Activated gamma-delta T cell treated with Interleukin-2 at 50 U/mL for 16 hours (primary cell): ENCODE measurements around the gene PDXP.

Source experiments
- DNase-seq: peaks from one replicate; pipeline ENCODE4 v3.0.0-alpha.2; 2020

PDXP gene

GRCh38 chr22:37629928-37630327, 28.6 kb upstream of the PDXP start:
- no peak for DNase-seq

- no peak for DNase-seq
These were observed 27.6 kb upstream of the PDXP start for GRCh38 chr22:37630839-37631435.

- DNase-seq: peak; percentile 28
These were observed 26.9 kb upstream of the PDXP start for GRCh38 chr22:37631448-37632173.

DNA sequence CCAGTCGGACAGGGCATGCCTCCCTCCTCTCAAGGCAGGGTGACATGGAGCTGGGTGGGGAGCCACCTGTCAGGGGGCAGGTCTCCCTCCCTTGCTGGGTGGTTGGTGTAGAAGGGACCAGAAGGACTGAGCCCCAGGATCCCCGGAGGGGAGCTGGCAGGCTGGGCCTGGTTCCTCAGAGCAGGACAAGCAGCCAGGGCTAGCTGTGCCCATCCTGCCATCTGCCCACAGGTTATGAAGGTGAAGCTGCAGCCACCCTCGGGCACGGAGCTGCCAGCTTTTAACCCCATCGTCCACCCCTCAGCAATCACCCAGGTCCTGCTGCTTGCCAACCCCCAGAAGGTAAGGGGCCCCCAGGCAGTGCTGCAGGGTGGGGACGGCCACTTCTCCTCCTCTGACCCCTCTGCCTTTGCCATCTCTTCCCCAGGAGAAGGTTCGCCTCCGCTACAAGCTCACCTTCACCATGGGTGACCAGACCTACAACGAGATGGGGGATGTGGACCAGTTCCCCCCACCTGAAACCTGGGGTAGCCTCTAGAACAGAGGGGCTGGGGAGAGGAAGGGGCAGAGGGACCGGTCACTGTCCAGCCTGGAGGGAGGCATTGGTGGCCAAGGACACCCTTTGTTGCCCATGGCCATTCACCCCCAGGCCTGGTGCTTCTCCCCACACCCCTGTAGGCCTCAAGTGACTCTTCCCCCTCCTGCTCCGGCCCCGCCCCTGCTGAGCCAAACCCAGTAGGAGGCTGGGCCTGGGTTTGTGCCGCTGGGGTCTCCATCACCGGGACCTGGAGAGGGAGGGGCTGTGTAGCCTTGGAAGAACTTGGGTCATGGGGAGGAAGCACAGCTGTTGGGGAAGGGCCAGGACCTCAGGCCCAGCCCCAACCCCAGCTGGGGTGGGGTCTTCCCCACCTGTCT, 26.1 kb upstream of the PDXP start:
- no peak for DNase-seq

DNA sequence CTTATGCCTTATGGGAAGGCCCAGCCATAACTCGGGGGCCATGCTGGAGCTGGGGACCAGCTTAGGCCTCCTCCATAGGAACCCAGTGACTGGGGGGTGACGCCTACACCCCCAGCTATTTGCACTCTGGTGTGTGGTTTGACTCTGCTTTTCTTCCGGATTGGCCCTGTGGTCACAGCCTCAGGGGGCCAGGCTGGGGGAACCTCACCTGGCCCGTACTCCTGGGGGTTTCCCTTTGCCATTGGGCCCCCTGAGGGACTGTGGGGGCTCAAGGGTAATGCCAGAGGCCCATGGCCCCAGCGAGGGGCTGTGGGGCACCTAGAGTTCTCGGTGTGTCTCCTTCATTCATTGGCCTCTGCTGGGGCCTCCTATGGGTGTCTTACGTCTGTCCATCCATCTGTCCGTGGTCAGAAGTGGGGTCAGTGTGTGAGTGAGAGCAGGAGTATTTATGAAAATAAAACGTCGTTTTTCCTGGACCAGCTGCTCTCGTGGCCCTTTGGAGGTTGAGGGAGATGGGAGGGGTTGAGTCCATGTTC, 25.4 kb upstream of the PDXP start:
- DNase-seq: peak; percentile 55

- peak; percentile 62 for DNase-seq
These were observed 24.7 kb upstream of the PDXP start for GRCh38 chr22:37633625-37634416.

- no peak for DNase-seq
These were observed 24.1 kb upstream of the PDXP start for GRCh38 chr22:37634417-37634924.

GRCh38 chr22:37635157-37635556, 23.4 kb upstream of the PDXP start:
- no peak for DNase-seq

GRCh38 chr22:37636186-37636948, 22.2 kb upstream of the PDXP start:
- DNase-seq: no peak

- no peak for DNase-seq
These were observed 21.6 kb upstream of the PDXP start for GRCh38 chr22:37636949-37637273.

DNA sequence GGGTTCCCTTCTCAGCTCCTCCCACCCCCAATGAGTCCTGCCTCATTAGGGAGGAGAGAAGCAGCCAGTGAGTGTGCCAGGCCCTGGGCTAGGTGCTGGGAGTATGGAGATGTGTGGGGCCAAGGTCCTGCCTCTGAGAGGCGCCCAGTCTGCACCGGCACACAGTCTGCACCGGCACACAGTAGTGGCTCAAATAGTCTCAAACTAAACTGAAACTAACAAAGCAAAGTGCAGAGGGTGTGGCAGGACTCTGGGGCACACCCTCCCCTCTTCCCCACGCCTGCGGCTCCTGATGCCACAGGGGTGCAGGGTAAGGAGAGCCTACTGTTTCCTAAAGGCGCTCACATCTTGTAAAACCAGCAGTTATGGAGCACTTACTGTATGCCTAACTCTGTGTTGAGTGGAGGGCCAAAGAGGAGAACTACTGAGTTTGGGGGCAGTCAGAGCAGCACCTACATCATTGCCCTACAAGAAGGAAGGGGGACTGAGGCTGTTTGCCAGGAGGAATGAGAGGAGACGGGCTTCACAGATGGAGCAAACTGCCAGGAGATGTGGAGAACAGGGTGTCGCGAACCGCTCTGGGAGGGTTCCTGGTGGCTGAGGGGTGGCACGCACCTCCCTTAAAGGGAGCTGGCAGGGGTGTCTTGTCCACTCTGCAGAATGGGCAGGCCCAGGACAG, 20.0 kb upstream of the PDXP start:
- no peak for DNase-seq

DNA sequence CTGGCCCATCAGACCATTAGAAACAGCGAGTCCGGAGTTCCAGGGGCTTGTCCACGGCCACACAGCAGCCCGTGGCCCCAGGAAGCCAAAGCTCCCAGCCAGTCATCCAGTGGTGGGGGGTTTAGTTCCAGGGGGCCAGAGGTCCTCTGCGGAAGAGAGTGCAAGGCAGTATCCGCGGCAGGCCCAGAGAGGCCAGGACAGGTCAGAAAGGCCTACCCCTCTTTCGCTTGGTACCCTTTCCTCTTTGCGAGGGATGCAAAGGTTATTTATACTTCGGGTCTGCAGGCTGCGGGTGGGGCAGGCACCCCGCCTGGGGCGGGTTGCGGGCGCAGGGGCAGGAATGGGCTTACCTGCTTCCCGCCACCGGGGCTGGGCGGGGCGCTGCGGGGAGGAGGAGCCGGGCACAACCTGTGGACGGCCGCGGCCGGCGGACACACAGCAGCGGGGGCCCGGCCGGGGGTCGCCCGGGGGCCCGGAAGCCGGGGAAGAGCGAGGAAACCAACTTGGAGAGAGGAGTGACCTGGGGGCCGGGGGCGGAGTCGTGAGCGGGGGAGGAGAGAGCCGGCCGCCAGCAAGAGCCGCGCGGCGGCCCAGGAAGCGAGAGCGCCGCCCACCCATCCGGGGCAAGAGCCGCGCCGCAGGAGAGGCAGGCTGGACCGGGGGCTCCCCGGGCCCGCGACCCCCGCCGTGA, 19.3 kb upstream of the PDXP start, which contains the start of gene SH3BP1:
Gene SH3BP1 (plus strand): TSS at position 600 of the 691 bp plus-strand sequence. CDS start 119 bp downstream, outside the sequence.
- DNase-seq: peak; percentile 59

DNA sequence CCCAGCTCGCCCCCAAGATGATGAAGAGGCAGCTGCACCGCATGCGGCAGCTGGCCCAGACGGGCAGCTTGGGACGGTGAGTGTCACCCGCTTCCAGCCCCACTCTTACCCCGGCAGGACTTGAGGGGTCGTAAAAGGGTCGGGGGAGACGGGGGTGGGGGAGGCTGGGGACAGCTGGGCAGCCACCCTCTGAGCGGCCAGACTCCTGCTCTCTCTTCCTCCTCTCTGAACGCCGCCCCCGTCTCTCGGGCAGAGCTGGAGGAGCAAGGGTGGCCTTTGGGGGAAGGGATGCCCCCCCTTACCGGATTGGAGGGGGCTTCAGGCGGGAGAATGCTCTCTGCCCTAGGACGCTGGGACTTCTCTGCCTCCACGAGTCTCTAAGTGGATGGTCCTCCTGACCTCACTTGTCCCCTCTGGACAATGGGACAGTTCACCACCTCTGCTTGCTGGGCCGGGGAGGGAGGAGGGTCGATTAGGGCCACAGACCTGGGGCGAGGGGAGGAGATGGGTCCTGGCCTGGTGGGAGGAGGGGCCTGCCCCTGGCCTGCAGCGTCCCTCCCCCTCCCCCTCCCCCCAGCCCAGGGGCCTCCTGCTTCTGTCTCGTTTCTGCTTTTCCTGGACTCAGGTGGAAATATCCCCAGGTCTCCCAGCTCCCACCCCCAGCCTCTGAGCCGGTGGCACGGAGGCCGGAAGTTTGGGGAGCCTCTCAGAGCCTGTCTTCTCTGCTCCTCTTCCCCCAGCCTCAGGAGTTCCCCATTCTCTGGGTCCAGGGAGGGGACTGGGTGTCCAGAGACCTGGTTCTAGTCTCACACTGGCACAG, 18.5 kb upstream of the PDXP start:
- DNase-seq: no peak

GRCh38 chr22:37640591-37641560, 17.6 kb upstream of the PDXP start:
- no peak for DNase-seq

GRCh38 chr22:37641561-37641949, 17.0 kb upstream of the PDXP start:
- DNase-seq: no peak

DNA sequence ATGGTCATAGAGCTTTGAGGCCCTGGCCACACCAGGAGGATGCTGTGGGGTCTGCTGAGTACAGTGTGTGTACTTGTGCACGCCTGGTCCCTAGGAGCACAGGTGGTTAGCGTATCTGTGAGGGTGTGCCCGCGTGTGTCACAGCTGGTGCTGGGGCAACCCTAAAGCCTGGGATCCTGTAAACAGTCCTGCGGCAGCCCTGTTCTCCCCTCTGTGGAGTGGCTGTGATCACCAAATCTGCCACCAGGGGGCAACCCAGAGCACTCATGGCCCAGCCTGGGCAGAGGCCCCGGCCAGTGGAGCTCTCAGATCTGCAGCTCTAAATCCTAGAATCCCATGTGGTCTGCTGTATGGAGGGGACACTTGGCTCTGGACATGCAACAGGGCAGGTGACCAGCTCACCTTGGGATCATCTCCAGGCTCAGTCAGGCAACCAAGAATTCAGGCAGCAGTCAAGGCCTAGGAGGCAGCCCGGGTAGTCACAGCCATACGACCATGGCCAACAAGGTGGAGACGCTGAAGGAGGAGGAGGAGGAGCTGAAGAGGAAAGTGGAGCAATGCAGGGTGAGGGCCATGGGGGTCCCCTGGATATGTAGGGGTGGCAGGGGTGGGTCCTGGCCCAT, 15.2 kb upstream of the PDXP start:
- peak; percentile 88 for DNase-seq

- DNase-seq: no peak
These were observed 11.2 kb upstream of the PDXP start for GRCh38 chr22:37647317-37647716.

DNA sequence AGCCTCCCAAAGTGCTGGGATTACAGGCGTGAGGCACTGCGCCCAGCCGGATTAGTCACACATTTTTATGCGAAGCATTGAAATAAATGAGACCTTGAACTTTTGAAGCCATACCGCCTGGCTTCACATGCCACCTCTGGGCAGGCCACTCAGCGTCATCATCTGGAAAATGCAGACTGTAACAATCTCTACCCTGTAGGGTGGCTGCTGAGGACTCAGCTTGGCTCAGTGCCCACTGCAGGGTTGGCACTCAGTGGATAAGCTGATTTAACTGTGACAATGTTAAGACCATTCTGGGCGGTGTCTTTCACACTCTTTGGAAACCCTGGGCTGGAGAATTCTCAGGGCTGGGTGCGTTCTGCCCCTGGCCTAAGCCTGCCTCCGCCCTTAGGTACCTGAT, 10.6 kb upstream of the PDXP start:
- no peak for DNase-seq
